D721Med (cell line): Measurements from ENCODE around the gene MAPT.

ENCODE experiments used
- DNase-seq: peaks from one replicate; pipeline ENCODE4 v3.0.0; 2011; ENCODE audit warnings: low spot score; ENCODE audit not compliant: insufficient read length
- FAIRE-seq: peaks from 2 replicates; lab custom pipeline; 2011; peaks lifted over from hg19 to GRCh38; lab: Jason Lieb, UNC
- CTCF ChIP-seq: IDR thresholded peaks from 2 replicates; pipeline ENCODE4 v1.5.1; 2012; ENCODE audit warnings: mild to moderate bottlenecking, control low read depth; ENCODE audit not compliant: insufficient read depth; ENCODE audit errors: missing control alignments

Gene MAPT

GRCh38 chr17:45870342-45870974 lies 23.9 kb upstream of the MAPT start:
- FAIRE-seq: no peak
- no peak for TF ChIP-seq CTCF

GRCh38 chr17:45871718-45872117 lies 22.6 kb upstream of the MAPT start:
- no peak for DNase-seq
- TF ChIP-seq CTCF: no peak
- FAIRE-seq: no peak

More at GRCh38 chr17:45870342-45870974, 23.9 kb upstream of the MAPT start:
- no peak for DNase-seq

- DNase-seq (no peak), FAIRE-seq (no peak)
- no peak for TF ChIP-seq CTCF
Measured at GRCh38 chr17:45873728-45874127, 20.6 kb upstream of the MAPT start.

- no peak for DNase-seq
- FAIRE-seq: no peak
- TF ChIP-seq CTCF: no peak
Measured at GRCh38 chr17:45874151-45874550, 20.2 kb upstream of the MAPT start.

GRCh38 chr17:45876539-45876938 lies 17.8 kb upstream of the MAPT start:
- no peak for DNase-seq
- no peak for FAIRE-seq
- TF ChIP-seq CTCF: no peak

- FAIRE-seq (no peak), DNase-seq (no peak)
- no peak for TF ChIP-seq CTCF
Measured at GRCh38 chr17:45877467-45877866, 16.9 kb upstream of the MAPT start.

- DNase-seq: no peak
- no peak for FAIRE-seq
- TF ChIP-seq CTCF: no peak
Measured at GRCh38 chr17:45883063-45883462, 11.3 kb upstream of the MAPT start.
